ENCODE data around the gene FHIP2A.
"Not testable (repeated sequence)": the region's sequence is repeated elsewhere in the genome, so short reads cannot be mapped to it uniquely, and the experiment has no call there.

Gene FHIP2A

GRCh38 chr10:114856544-114857287 is 35.1 kb downstream of the FHIP2A start:
- DNase-seq (ENCODE audit: extremely low read depth in 1 of 2, low read depth in 1 of 2): no peak

GRCh38 chr10:114857288-114857565 is 35.6 kb downstream of the FHIP2A start:
- not testable (repeated sequence) for DNase-seq (ENCODE audit: extremely low read depth in 1 of 2, low read depth in 1 of 2)

GRCh38 chr10:114857922-114858629 is 36.5 kb downstream of the FHIP2A start:
- no peak for DNase-seq (ENCODE audit: extremely low read depth in 1 of 2, low read depth in 1 of 2)

- DNase-seq (ENCODE audit: extremely low read depth in 1 of 2, low read depth in 1 of 2): no peak
Observed at GRCh38 chr10:114859222-114859621, 37.6 kb downstream of the FHIP2A start.

GRCh38 chr10:114862456-114862855 is 40.9 kb downstream of the FHIP2A start:
- DNase-seq (ENCODE audit: extremely low read depth in 1 of 2, low read depth in 1 of 2): no peak

- no peak for DNase-seq (ENCODE audit: extremely low read depth in 1 of 2, low read depth in 1 of 2)
Observed at GRCh38 chr10:114867365-114867764, 45.8 kb downstream of the FHIP2A start.

GRCh38 chr10:114868870-114869519 is 47.4 kb downstream of the FHIP2A start:
- DNase-seq (ENCODE audit: extremely low read depth in 1 of 2, low read depth in 1 of 2): no peak

- DNase-seq (ENCODE audit: extremely low read depth in 1 of 2, low read depth in 1 of 2): no peak
Observed at GRCh38 chr10:114869520-114869892, 47.9 kb downstream of the FHIP2A start.

- DNase-seq (ENCODE audit: extremely low read depth in 1 of 2, low read depth in 1 of 2): no peak
Observed at GRCh38 chr10:114870486-114870885, 48.9 kb downstream of the FHIP2A start.

GRCh38 chr10:114871379-114871778 is 49.8 kb downstream of the FHIP2A start:
- DNase-seq (ENCODE audit: extremely low read depth in 1 of 2, low read depth in 1 of 2): no peak

Data from stimulated activated CD8-positive, alpha-beta memory T cell treated with anti-CD3 and anti-CD28 coated beads, Interleukin-7, amount 100 ng/mL, for 48 hours (primary cell).